Upper lobe of right lung (tissue), 1 donor: ENCODE results near the gene CLEC3B. TPM values are rescaled to one million over a fixed set of nuclear protein-coding genes. Genes with fewer than 3 reads are reported as not detected.
"Not testable (repeated sequence)": the region's sequence is repeated elsewhere in the genome, so short reads cannot be mapped to it uniquely, and the experiment has no call there.

Experiments
- ATAC-seq: fragments of 200-7000 bp; cut with Tn5 transposase; one replicate; pipeline ENCODE4 v1.9.1; 2020; ENCODE audit warnings: mild to moderate bottlenecking, moderate library complexity
- DNase-seq: peaks from one replicate; pipeline ENCODE4 v3.0.0-alpha.2; 2020
- H3K27ac ChIP-seq: fragments of 200-600 bp; one replicate; pipeline ENCODE4 v1.8.0; 2022
- H3K27me3 ChIP-seq: fragments of 200-600 bp; one replicate; pipeline ENCODE4 v1.8.0; 2022; ENCODE audit warnings: mild to moderate bottlenecking
- H3K36me3 ChIP-seq: fragments of 200-600 bp; one replicate; pipeline ENCODE4 v1.8.0; 2022
- H3K4me1 ChIP-seq: fragments of 200-600 bp; one replicate; pipeline ENCODE4 v1.8.0; 2022
- H3K4me3 ChIP-seq: fragments of 200-600 bp; one replicate; pipeline ENCODE4 v1.8.0; 2022; ENCODE audit warnings: mild to moderate bottlenecking
- H3K9me3 ChIP-seq: fragments of 200-600 bp; one replicate; pipeline ENCODE4 v1.8.0; 2022
- intact Hi-C: fragments of 100-400 bp; cut with DNase I; formaldehyde crosslinking; loops from one replicate; pipeline ENCODE4 v1.11.0; 2022
- total RNA-seq: library from RNA; stranded (reverse); fragmentation: NEBNext Ultra II Directional; extraction: Animal tissue kit (Norgen Biotek cat#: 25700); gene quantifications from one replicate; pipeline ENCODE4 v1.2.1, GENCODE V29; 2021
- TF ChIP-seq, protein P1 (sequence below): fragments of 200-600 bp; IDR thresholded peaks from one replicate; pipeline ENCODE4 v1.8.0; 2022; ENCODE audit warnings: antibody characterized with exemption
- donor health status: DM: no; HTN: yes; CAD: no; lungs with severe emphysema.

Gene CLEC3B
- total RNA-seq, 1 donor from 2014 or later = 265 TPM

DNA sequence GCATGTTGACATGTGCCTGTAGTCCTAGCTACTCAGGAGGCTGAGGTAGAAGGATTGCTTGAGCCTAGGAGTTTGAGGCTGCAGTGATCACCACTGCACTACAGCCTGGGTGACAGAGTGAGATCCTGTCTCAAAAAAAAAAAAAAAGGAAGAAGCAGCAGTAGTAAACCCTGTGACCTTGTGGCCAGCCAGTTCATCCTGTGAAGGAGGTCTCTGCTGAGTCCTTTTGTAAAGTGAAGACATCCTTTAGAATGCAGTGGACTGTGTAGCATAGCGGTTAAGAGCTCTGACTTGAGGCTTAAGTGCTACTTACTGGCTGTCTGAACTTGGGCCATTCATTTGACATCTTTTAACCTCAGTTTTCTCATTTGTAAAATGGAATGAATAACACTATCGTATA, 41.8 kb upstream of the CLEC3B start:
- intact Hi-C loops = no loop called here
- peak; percentile 56 for ATAC-seq
- TF ChIP-seq, protein P1, sequence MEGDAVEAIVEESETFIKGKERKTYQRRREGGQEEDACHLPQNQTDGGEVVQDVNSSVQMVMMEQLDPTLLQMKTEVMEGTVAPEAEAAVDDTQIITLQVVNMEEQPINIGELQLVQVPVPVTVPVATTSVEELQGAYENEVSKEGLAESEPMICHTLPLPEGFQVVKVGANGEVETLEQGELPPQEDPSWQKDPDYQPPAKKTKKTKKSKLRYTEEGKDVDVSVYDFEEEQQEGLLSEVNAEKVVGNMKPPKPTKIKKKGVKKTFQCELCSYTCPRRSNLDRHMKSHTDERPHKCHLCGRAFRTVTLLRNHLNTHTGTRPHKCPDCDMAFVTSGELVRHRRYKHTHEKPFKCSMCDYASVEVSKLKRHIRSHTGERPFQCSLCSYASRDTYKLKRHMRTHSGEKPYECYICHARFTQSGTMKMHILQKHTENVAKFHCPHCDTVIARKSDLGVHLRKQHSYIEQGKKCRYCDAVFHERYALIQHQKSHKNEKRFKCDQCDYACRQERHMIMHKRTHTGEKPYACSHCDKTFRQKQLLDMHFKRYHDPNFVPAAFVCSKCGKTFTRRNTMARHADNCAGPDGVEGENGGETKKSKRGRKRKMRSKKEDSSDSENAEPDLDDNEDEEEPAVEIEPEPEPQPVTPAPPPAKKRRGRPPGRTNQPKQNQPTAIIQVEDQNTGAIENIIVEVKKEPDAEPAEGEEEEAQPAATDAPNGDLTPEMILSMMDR = no peak
- Histone ChIP-seq H3K36me3 (peaks cover 2% of the 10 kb centered on the region), H3K27me3 (no peaks in the 10 kb centered on the region), H3K4me3 (no peak overlapping the region), H3K27ac (no peak overlapping the region), H3K9me3 (no peaks in the 10 kb centered on the region), H3K4me1 (peaks cover 39% of the 10 kb centered on the region)
- DNase-seq = no peak

DNA sequence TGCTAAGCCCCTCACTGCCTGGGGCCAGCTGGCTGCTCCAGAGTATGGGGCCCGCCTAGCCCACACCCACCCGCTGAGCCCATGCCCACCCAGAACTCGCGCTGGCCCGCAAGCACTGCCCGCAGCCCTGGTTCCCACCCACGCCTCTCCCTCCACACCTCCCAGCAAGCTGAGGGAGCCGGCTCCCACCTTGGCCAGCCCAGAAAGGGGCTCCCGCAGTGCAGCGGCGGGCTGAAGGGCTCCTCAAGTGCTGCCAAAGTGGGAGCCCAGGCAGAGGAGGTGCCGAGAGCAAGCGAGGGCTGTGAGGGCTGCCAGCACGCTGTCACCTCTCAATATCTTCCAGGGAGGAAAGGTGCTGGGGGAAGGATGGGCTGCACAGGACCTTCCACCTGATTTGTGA, 39.8 kb upstream of the CLEC3B start:
- H3K4me1 ChIP-seq = peaks cover 39% of the 10 kb centered on the region
- intact Hi-C loops, H3K27me3 ChIP-seq, H3K9me3 ChIP-seq, DNase-seq, ATAC-seq, H3K27ac ChIP-seq, H3K4me3 ChIP-seq: not testable (repeated sequence)
- H3K36me3 ChIP-seq = peaks cover 21% of the 10 kb centered on the region

DNA sequence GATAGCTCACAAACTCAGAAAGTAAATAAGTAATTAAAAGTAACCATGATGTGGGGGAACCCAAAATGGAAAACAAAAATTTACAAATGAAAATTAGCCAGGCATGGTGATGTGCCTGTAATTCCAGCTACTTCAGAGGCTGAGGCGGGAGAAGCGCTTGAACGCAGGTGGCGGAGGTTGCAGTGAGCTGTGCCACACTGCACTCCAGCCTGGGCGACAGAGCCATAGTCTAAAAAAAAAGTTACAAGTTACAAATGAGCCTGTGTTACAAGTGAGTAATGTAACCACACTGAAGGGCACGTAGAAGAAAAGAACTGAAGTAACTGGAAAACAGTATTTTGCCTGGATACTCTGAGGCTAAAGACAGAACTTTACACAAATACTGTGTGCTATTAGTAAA, 38.8 kb upstream of the CLEC3B start:
- Histone ChIP-seq H3K4me3 (no peak overlapping the region), H3K4me1 (peaks cover 33% of the 10 kb centered on the region), H3K9me3 (no peaks in the 10 kb centered on the region), H3K27me3 (no peaks in the 10 kb centered on the region), H3K27ac (no peak overlapping the region), H3K36me3 (peaks cover 30% of the 10 kb centered on the region)
- TF ChIP-seq, protein P1 = no peak
- DNase-seq = no peak
- no peak for ATAC-seq
- intact Hi-C loops = no loop called here

DNA sequence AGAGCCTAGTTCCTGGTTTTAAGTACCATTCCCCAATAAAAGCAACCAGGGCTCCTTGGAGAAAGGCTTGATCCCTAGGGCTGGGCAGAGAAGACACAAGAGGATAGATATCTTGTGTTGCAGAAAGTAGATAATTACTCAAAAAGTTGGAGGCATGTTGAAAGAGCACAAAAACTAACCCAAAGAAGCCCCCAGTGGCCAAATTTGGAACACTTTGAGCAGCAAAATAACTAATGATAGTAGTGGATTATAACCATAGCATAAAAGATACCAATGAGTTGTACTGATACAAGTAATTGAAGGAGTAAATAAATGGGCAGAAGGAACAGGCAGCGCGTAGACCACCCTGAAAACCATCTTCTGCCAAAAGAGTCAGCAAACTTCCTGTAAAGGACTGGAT, 38.0 kb upstream of the CLEC3B start:
- Histone ChIP-seq H3K36me3 (peaks cover 30% of the 10 kb centered on the region), H3K27me3 (no peaks in the 10 kb centered on the region), H3K9me3 (no peaks in the 10 kb centered on the region), H3K4me1 (peaks cover 30% of the 10 kb centered on the region), H3K4me3 (no peak overlapping the region), H3K27ac (no peak overlapping the region)
- TF ChIP-seq, protein P1 = peak; percentile 39
- DNase-seq = no peak
- ATAC-seq = no peak
- intact Hi-C loops = no loop called here

DNA sequence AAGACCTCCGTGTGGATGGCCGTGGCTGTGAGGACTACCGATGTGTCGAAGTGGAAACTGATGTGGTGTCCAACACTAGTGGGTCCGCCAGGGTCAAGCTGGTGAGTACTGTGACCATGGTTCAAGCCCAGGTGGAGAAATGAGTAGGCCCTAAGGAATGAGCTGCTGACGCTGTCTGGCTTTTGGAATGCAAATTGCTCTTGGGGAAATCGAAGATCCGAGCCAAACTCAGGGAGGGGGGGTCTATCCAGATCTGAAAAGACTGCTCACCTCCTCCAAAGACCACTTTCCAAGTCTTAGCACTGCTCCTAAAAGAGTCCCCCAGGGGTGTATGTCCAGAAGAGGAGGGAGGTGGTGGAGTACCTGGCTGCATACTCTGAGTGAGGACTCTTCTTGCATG, 37.0 kb upstream of the CLEC3B start:
- H3K9me3 ChIP-seq = no peaks in the 10 kb centered on the region
- H3K27me3 ChIP-seq = no peaks in the 10 kb centered on the region
- H3K4me1 ChIP-seq = peaks cover 29% of the 10 kb centered on the region
- ATAC-seq (no peak), DNase-seq (no peak)
- H3K36me3 ChIP-seq = peaks cover 30% of the 10 kb centered on the region
- no peak overlapping the region for H3K27ac ChIP-seq
- intact Hi-C loops = no loop called here
- TF ChIP-seq, protein P1 = no peak
- no peak overlapping the region for H3K4me3 ChIP-seq

DNA sequence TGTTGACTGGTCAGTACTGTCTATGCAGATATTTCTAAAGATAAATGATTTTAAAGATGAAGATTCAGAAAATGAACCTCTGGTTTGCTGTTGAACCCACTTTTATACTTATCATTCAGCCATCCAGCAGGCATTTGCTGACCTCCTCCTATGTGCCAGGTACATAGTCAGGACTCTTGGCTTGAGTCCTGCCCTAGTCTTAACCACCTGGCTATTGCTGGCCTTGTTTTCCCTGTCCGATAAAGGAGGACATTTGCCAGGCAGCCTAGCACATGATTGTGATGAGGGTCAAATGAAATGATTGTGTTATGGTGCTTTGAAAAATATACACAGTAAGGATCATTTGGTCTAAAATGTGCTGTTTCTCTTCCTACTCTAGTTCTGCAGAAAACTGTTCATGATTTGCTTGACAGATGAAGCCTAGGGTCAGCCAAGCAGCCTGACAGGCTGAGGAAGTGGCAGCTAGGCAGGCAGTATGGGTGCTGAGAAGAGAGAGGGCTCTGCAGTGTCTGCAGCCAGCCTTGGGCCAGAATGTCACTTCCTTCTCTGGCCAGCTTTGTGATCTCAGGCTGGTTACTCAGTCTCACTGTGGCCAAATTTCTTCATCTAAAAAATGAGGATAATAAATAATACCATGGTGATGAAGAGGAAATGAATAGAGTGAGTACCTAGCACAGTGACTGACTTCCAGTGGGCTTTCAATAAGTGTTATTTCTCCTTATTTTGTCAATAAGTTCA, 36.3 kb upstream of the CLEC3B start:
- no peak overlapping the region for H3K4me3 ChIP-seq
- H3K36me3 ChIP-seq = peaks cover 30% of the 10 kb centered on the region
- ATAC-seq (peak; percentile 75), DNase-seq (no peak)
- H3K4me1 ChIP-seq = peaks cover 23% of the 10 kb centered on the region
- TF ChIP-seq, protein P1 = no peak
- intact Hi-C loops = no loop called here
- H3K27me3 ChIP-seq = no peaks in the 10 kb centered on the region
- H3K27ac ChIP-seq = no peak overlapping the region
- H3K9me3 ChIP-seq = no peaks in the 10 kb centered on the region
